ENCODE measurements around the gene PRKG1.

Gene PRKG1

GRCh38 chr10:51077074-51077473, 2.8 kb downstream of the PRKG1 start:
- no peak for DNase-seq

DNA sequence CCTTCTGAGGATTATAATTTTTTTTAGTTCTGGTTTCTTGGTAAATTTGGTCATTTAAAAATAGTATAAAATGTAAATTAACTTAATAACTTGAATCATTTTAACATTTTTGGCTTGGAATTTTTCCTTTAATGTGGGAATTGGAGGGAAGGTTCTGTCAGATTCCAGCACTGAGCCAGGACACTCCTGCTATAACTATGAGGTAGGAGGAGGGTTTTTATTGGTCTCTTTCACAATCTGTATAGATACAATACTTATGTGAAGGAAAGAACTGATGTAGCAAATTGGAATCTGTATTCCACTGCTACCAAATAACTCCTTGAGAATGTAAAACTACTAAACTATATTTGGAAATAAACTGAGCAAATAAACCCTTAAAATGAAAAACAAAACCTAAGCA, 3.2 kb downstream of the PRKG1 start:
- DNase-seq: no peak

- DNase-seq: no peak
Measured at GRCh38 chr10:51079331-51079730, 5.0 kb downstream of the PRKG1 start.

- DNase-seq: no peak
Measured at GRCh38 chr10:51079766-51080165, 5.5 kb downstream of the PRKG1 start.

DNA sequence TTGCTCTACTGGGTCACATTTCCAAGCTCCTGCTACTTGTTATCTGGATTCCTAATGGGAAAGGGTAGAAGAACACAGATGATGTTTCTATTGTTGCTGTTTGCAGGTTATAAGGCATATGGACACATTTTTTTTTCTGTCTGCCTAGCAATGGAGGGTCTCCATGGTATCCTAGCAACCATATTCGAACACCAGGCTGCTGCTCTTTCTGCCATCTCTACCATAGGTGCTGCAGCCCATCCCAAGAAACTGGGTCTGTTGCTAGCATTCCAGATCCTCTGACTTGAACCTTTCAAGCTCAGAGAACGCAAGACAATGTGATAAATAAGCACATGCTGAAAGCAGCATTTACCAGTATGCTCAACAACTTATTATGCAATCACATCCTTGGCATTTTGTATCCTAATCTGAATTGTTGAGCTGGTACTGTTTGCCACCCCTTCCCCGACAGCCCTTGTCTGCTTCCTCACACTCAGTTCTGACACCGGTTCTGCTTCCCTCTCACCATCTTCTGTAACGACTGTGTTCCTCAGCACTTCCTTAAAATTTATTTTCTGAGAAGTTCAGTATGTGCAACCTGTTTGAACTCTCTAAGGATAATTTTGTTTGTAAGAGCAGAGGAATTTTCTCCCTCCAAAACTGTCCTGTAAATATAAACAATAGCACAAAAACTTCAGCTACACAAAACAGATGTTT, 6.2 kb downstream of the PRKG1 start:
- DNase-seq: no peak

DNA sequence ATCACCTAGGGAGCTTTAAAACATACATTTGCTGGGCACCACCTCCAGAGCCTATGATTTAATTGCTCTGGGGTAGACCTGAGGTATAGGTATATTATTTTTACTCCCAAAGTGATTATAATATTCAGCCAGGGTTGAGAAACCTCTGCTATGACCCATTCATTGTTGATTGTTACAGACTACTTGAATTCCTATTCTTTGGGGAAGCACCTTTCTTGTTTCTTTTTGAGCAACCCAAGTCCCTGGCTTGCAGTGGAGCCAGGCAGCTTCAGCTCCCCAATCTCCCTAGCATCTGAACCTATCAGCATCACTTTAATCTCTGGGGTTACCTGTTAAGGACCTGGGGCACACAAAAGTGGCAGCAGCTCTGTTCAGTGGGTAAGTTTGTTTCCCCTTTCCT, 8.6 kb downstream of the PRKG1 start:
- DNase-seq: no peak

DNA sequence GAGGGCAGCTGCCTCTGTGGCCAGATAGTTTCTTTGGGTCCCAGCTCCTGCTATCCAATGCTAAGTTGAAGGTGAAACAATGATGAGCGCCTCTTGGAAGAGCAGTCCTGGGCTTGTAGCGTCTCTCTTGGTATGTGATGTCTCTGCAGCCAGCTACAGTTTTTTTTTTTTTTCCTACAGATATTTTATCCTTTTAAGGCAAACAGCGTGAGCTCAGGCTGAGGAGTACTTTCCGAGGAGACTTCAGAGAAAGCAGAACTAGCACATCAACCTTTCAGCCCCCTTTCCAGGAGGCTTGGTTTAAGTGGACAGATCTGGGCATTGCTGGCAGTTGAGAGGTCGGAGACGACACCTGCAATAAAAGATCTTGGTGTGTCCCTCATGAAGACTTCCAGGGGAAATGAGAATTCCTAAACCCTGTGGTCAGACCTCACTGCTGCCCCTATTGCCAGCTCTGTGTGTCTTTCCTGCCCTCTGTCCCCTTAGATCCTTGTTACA, 9.1 kb downstream of the PRKG1 start:
- no peak for DNase-seq

GRCh38 chr10:51085204-51085603, 10.9 kb downstream of the PRKG1 start:
- DNase-seq: no peak

GRCh38 chr10:51086710-51087109, 12.4 kb downstream of the PRKG1 start:
- no peak for DNase-seq

- DNase-seq: no peak
Measured at GRCh38 chr10:51087114-51087513, 12.8 kb downstream of the PRKG1 start.

- DNase-seq: no peak
Measured at GRCh38 chr10:51090190-51090589, 15.9 kb downstream of the PRKG1 start.

DNA sequence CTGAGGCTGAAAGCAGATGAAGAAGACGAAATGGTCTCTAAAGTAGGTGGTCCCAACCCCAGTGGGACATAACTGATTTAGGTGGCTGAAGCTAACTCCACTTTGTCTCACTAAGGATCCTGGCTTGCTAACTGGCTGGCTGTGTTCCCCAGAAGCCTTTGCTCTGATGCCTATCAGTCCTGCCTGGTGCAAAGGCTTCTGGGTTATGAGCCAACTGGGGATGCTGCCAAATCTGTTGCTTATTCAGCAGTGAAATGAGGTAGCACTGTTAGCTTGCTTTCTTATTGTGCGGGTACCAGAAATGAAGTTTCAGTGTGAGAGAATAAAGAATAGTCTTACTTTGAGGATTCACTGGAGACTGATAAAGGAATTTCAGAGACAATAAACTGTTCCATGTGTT, 18.1 kb downstream of the PRKG1 start:
- DNase-seq: no peak

DNA sequence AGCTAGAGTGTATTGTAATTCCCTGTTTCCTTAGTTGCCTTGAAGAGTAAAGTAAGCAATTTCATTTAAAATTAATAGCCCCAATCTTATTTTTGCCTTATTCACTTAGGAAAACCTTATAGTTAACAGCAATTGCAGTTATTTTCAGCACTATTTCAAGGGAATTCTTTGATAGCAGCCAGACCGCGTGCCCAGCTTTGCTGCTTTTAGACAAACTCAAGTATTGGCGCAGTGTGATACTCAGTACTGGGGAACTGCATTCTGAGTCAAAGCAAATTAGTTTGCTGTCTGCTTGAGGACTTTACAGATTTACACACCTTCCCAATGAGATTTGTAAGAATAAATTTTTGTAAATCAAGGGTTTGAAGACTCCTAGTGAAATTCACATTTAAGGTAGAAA, 21.2 kb downstream of the PRKG1 start:
- DNase-seq: no peak

GRCh38 chr10:51097546-51097945, 23.3 kb downstream of the PRKG1 start:
- no peak for DNase-seq

DNA sequence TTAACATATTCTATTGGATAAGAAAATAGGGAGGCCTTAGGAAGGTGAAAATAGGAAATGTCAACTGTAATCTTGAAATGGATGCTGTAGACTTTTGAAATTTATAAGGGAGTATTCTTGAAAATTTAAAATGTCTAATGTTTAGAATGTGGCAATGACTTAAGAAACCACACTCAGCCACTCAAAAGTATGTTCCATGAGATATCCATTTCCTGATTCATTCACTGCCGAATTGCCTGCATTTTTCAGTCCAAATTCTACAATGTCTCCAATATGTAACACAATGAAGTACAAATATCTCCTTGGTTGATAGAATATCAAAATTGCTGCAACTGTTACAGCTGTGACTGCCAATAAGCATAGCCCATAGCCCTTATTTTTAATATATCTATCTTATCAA, 25.9 kb downstream of the PRKG1 start:
- no peak for DNase-seq

GRCh38 chr10:51103554-51104217, 29.4 kb downstream of the PRKG1 start:
- no peak for DNase-seq

- DNase-seq: no peak
Measured at GRCh38 chr10:51106311-51106945, 32.1 kb downstream of the PRKG1 start.

DNA sequence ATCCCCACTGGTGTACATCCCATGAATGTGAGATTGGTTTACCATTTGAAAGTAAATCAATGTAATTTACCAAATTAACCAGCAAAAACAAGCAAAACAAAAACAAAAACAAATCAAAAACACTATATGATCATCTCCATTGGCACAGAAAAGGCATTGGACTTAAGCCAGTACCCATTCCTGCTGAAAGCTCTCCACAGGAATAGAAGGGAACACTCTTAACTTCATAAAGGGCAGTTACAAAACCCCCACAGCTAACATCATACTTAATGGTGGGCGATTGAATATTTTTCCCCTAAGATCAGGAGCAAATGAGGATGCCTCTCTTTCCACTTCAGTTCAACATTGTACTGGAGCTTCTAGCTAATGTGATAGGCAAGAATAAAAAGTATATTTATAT, 34.1 kb downstream of the PRKG1 start:
- no peak for DNase-seq

DNA sequence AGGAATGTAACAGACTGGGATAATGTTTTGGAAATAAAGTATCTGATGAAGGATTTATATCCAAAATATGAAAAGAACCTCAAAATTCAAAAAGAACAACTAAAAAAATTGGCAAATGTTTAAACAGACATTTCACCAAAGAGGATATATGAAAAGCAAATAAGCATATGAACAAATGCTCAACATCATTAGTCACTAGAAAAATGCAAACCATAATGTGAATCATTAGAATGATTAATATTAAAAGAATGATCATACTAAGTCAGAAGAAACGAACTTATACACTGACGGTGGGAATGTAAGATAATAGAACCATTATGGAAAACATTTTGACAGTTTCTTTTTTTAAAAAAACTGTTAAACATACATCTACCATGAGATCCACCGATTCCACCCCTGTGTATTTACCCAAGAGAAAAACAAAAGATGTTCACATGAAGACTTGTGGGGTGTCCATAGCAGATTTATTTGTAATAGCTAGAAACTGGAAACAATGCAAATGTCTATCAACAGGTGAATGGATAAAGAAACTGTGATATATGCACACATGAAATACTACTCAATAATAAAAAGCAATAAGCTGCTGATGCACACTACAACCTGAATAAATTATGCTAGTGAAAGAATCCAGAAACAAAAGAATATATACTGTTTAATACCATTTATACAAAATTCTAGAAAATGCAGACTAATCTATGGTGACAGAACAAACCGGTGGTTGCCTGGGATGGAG, 35.7 kb downstream of the PRKG1 start:
- DNase-seq: no peak

DNA sequence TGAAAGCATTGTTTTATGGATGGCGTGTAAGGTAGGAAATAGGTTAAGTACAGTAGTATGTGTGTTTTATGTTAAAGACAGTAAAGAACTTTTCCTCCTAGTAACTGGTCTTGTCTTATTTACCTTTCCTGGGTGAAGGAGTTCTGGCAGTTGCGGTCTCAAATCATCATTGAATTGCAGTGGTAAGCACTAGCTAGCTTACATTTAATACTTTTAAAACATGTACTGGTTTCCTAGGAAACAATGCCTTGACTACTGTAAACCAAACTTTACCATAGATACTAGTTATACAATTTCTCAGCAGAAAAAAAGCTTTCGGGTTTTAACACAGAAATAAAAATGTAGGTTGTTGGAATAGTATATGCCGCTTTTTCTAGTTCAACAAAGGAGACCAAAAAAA, 37.7 kb downstream of the PRKG1 start:
- DNase-seq: no peak

DNA sequence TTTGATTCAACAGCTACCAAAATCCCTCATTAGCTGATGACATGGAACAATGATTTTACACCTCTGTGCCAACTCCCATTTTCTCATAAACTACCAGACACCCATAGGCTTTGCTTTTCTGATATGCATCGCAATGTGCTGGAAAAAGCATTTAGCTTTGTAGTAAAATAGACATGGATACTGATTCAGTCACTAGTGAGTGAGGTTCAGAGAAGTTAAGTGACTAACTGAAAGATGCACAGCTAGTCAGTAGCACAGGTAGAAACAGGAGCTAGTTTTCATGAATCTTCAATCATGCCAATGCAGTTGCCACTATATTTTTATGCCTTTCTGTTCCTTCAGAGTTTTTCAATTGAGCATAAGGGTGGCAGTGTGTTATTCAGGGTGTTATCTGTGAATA, 38.7 kb downstream of the PRKG1 start:
- no peak for DNase-seq

GRCh38 chr10:51117053-51117660, 42.9 kb downstream of the PRKG1 start:
- DNase-seq: no peak

GRCh38 chr10:51117794-51118193, 43.5 kb downstream of the PRKG1 start:
- no peak for DNase-seq
